HEK293 (cell line): ENCODE data around the gene CDX1.

Source experiments
- CTCF ChIA-PET: fragments of 350-600 bp; formaldehyde crosslinking; extraction: SDS; loops from one replicate; lab custom pipeline; 2021; ENCODE audit warnings: antibody characterized with exemption; lab: Yijun Ruan, JAX
- POLR2A ChIA-PET: fragments of 300-600 bp; formaldehyde crosslinking; extraction: SDS; loops from one replicate; lab custom pipeline; 2020; ENCODE audit warnings: antibody characterized with exemption, inconsistent platforms; lab: Yijun Ruan, JAX
- H3K27ac ChIP-seq: fragments of 200-500 bp; sonication (Bioruptor generic); 2 replicates; pipeline ENCODE4 v1.5.1; 2014; ENCODE audit warnings: low read depth, low read length, control low read depth, inconsistent platforms; ENCODE audit errors: extremely low read depth
- H3K36me3 ChIP-seq, 2 experiments: fragments of 200-500 bp in 1 of 2; sonication (Bioruptor generic) in 1 of 2; 1 replicate in 1 of 2; 2 replicates in 1 of 2; pipeline ENCODE4 v1.5.1; 2014 to 2017; ENCODE audit warnings: inconsistent platforms in 2 of 2, low read length in 2 of 2; ENCODE audit not compliant: control insufficient read depth in 2 of 2, insufficient read depth in 1 of 2
- H3K4me1 ChIP-seq: fragments of 200-500 bp; sonication (Bioruptor generic); 2 replicates; pipeline ENCODE4 v1.5.1; 2014; ENCODE audit warnings: mild to moderate bottlenecking, low read length, inconsistent platforms; ENCODE audit not compliant: control insufficient read depth, insufficient read depth
- H3K4me3 ChIP-seq: 2 replicates; pipeline ENCODE4 v1.5.1; 2011; ENCODE audit warnings: low read depth, mild to moderate bottlenecking, control low read depth, low read length, moderate library complexity
- H3K9me3 ChIP-seq: fragments of 200-500 bp; sonication (Bioruptor generic); 2 replicates; pipeline ENCODE4 v1.5.1; 2014; ENCODE audit warnings: low read depth, low read length, inconsistent platforms; ENCODE audit not compliant: control insufficient read depth, insufficient read depth
- BCL11A ChIP-seq: fragments of 450-650 bp; formaldehyde crosslinking; IDR thresholded peaks from 2 replicates; pipeline ENCODE4 v1.5.1; 2016; ENCODE audit warnings: low read depth, missing biosample characterization, missing genetic modification characterization
- HIC1 ChIP-seq: fragments of 450-650 bp; formaldehyde crosslinking; IDR thresholded peaks from 2 replicates; pipeline ENCODE4 v1.5.1; 2016; ENCODE audit warnings: missing biosample characterization, missing genetic modification characterization
- SP7 ChIP-seq: fragments of 450-650 bp; formaldehyde crosslinking; IDR thresholded peaks from 2 replicates; pipeline ENCODE4 v1.5.1; 2016; ENCODE audit warnings: missing biosample characterization, missing genetic modification characterization
- TCF7L2 ChIP-seq: IDR thresholded peaks from 2 replicates; pipeline ENCODE4 v1.6.1; 2011; ENCODE audit warnings: low read depth, mild to moderate bottlenecking, inconsistent platforms, low read length, moderate library complexity, borderline replicate concordance
- ZFP41 ChIP-seq: fragments of 450-650 bp; formaldehyde crosslinking; IDR thresholded peaks from 2 replicates; pipeline ENCODE4 v1.5.1; 2016; ENCODE audit warnings: missing biosample characterization, missing genetic modification characterization, borderline replicate concordance
- ZNF16 ChIP-seq: fragments of 450-650 bp; formaldehyde crosslinking; IDR thresholded peaks from 2 replicates; pipeline ENCODE4 v1.5.1; 2016; ENCODE audit warnings: low read depth, missing biosample characterization, missing genetic modification characterization
- ZNF223 ChIP-seq: fragments of 450-650 bp; formaldehyde crosslinking; IDR thresholded peaks from 2 replicates; pipeline ENCODE4 v1.5.1; 2016; ENCODE audit warnings: missing biosample characterization, missing genetic modification characterization
- ZNF391 ChIP-seq: fragments of 450-650 bp; formaldehyde crosslinking; IDR thresholded peaks from 2 replicates; pipeline ENCODE4 v1.5.1; 2016; ENCODE audit warnings: low read depth, missing biosample characterization, missing genetic modification characterization, borderline replicate concordance
- ZNF473 ChIP-seq: fragments of 450-650 bp; formaldehyde crosslinking; IDR thresholded peaks from 2 replicates; pipeline ENCODE4 v1.5.1; 2017; ENCODE audit warnings: missing biosample characterization, missing genetic modification characterization
- ZNF501 ChIP-seq: fragments of 450-650 bp; formaldehyde crosslinking; IDR thresholded peaks from 2 replicates; pipeline ENCODE4 v1.5.1; 2016; ENCODE audit warnings: missing biosample characterization, missing genetic modification characterization
- ZNF530 ChIP-seq: fragments of 450-650 bp; formaldehyde crosslinking; IDR thresholded peaks from 2 replicates; pipeline ENCODE4 v1.5.1; 2016; ENCODE audit warnings: low read depth, missing biosample characterization, missing genetic modification characterization
- ZNF558 ChIP-seq: fragments of 450-650 bp; formaldehyde crosslinking; IDR thresholded peaks from 2 replicates; pipeline ENCODE4 v1.5.1; 2016; ENCODE audit warnings: missing biosample characterization, missing genetic modification characterization
- ZNF654 ChIP-seq: fragments of 450-650 bp; formaldehyde crosslinking; IDR thresholded peaks from 2 replicates; pipeline ENCODE4 v1.5.1; 2016; ENCODE audit warnings: low read depth, missing biosample characterization, missing genetic modification characterization
- ZNF692 ChIP-seq: fragments of 450-650 bp; formaldehyde crosslinking; IDR thresholded peaks from 2 replicates; pipeline ENCODE4 v1.5.1; 2016; ENCODE audit warnings: missing biosample characterization, missing genetic modification characterization
- ZNF777 ChIP-seq: fragments of 450-650 bp; formaldehyde crosslinking; IDR thresholded peaks from 2 replicates; pipeline ENCODE4 v1.5.1; 2017; ENCODE audit warnings: missing biosample characterization, missing genetic modification characterization, borderline replicate concordance
- ZNF785 ChIP-seq: fragments of 450-650 bp; formaldehyde crosslinking; IDR thresholded peaks from 2 replicates; pipeline ENCODE4 v1.5.1; 2016; ENCODE audit warnings: missing biosample characterization, missing genetic modification characterization
- TF ChIP-seq, protein P1 (sequence below): fragments of 450-650 bp; formaldehyde crosslinking; IDR thresholded peaks from 2 replicates; pipeline ENCODE4 v1.5.1; 2016; ENCODE audit warnings: missing biosample characterization, missing genetic modification characterization, borderline replicate concordance
- TF ChIP-seq, protein P2 (sequence below): fragments of 450-650 bp; formaldehyde crosslinking; IDR thresholded peaks from 2 replicates; pipeline ENCODE4 v1.5.1; 2016; ENCODE audit warnings: missing biosample characterization, missing genetic modification characterization

The CDX1 gene

DNA sequence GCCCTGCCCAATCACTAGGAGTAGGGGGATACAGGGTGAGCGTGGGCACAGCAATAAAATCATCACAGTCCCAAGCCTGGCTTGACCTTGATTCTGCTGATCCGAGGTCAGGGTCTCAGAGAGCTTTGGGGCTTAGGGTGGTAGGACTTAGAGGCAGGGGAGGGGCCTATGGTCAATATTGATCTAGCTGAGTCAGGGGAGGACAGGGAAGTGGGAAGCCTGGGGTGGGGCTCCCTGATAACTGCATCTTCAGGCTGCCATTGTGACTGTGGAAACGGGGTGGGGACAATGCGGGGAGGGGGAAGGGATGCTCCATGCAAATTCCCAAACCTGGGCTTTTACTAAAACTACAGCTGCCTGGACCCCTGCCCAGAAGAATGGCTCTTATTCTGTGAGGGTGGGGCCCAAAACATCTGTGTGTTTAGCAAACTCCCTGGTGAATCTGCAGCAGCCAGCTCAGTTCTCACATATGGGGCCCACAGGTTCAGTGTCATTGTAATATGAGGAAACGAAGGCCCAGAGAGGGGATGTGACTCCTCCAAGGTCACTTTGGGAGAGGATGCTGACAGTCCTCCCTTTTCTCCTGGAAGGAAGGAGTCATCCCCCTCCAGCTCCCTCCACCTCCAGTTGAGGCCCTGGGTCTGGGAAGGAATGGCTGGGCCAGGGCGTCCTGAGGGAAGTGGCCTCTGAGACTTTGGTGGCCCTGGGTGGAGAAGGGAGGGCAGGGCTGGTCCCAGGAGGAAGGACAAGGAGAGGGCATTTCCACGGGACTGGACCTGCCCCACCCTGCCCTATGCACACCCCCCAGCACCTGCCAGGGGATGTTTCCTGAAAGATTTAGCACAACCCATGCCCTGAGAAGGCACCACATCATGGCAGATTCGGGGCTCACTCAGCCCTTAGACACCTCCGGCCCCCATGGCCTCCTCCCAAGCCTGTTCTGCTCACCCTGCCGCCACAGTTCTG is 49.7 kb downstream of the CDX1 start:
- CTCF ChIA-PET = interaction anchor here (0.5 to 5.5 kb wide), 9 partner anchors 10 to 391 kb away, joined by 3 to 37 read pairs (median 4); partner anchors contain the start of gene SLC26A2
- Histone ChIP-seq H3K4me1 (no peaks in the 10 kb centered on the region), H3K36me3 (no peaks in the 10 kb centered on the region), H3K9me3 (no peaks in the 10 kb centered on the region), H3K27ac (no peak overlapping the region), H3K4me3 (no peak overlapping the region)
- TF ChIP-seq ZNF785 (tag by site-specific recombination) (no peak), ZNF692 (tag by site-specific recombination) (no peak), ZNF530 (tag by site-specific recombination) (no peak), BCL11A (no peak), ZNF473 (no peak), ZNF16 (tag by site-specific recombination) (no peak)
- POLR2A ChIA-PET = no interaction called here

GRCh38 chr5:150217038-150217437 is 50.5 kb downstream of the CDX1 start:
- no peaks in the 10 kb centered on the region for H3K36me3 ChIP-seq
- no peak for TF ChIP-seq ZNF501 (tag by site-specific recombination)
- H3K4me3 ChIP-seq = no peak overlapping the region
- POLR2A ChIA-PET = no interaction called here
- H3K27ac ChIP-seq = no peak overlapping the region
- H3K4me1 ChIP-seq = no peaks in the 10 kb centered on the region
- H3K9me3 ChIP-seq = no peaks in the 10 kb centered on the region
- CTCF ChIA-PET = interaction anchor here (0.7 to 5.5 kb wide), 7 partner anchors 11 to 87 kb away, joined by 3 to 37 read pairs (median 4); no protein-coding TSS in a partner anchor

GRCh38 chr5:150217873-150218692 is 51.5 kb downstream of the CDX1 start:
- ChIA-PET POLR2A (no interaction called here), CTCF (interaction anchor here (0.6 to 5.5 kb wide), 27 partner anchors 9 to 486 kb away, joined by 3 to 37 read pairs (median 4); no protein-coding TSS in a partner anchor)
- Histone ChIP-seq H3K36me3 (no peaks in the 10 kb centered on the region), H3K27ac (no peak overlapping the region), H3K4me1 (no peaks in the 10 kb centered on the region), H3K9me3 (no peaks in the 10 kb centered on the region), H3K4me3 (no peak overlapping the region)
- TF ChIP-seq BCL11A = no peak
- TF ChIP-seq ZNF391 = no peak
- no peak for TF ChIP-seq ZFP41
- TF ChIP-seq, protein P1, sequence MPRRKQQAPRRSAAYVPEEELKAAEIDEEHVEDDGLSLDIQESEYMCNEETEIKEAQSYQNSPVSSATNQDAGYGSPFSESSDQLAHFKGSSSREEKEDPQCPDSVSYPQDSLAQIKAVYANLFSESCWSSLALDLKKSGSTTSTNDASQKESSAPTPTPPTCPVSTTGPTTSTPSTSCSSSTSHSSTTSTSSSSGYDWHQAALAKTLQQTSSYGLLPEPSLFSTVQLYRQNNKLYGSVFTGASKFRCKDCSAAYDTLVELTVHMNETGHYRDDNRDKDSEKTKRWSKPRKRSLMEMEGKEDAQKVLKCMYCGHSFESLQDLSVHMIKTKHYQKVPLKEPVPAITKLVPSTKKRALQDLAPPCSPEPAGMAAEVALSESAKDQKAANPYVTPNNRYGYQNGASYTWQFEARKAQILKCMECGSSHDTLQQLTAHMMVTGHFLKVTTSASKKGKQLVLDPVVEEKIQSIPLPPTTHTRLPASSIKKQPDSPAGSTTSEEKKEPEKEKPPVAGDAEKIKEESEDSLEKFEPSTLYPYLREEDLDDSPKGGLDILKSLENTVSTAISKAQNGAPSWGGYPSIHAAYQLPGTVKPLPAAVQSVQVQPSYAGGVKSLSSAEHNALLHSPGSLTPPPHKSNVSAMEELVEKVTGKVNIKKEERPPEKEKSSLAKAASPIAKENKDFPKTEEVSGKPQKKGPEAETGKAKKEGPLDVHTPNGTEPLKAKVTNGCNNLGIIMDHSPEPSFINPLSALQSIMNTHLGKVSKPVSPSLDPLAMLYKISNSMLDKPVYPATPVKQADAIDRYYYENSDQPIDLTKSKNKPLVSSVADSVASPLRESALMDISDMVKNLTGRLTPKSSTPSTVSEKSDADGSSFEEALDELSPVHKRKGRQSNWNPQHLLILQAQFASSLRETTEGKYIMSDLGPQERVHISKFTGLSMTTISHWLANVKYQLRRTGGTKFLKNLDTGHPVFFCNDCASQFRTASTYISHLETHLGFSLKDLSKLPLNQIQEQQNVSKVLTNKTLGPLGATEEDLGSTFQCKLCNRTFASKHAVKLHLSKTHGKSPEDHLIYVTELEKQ = no peak
- TF ChIP-seq SP7 = 0 out of 2 replicates have a peak, but pooled peaks have one; percentile 21
- TF ChIP-seq ZNF777 (tag by site-specific recombination) = no peak
- TF ChIP-seq ZNF223 (tag by site-specific recombination) = no peak
- TF ChIP-seq ZNF558 (tag by site-specific recombination) = no peak
- TF ChIP-seq ZNF654 (tag by site-specific recombination) = peak; percentile 94
- TF ChIP-seq, protein P2, sequence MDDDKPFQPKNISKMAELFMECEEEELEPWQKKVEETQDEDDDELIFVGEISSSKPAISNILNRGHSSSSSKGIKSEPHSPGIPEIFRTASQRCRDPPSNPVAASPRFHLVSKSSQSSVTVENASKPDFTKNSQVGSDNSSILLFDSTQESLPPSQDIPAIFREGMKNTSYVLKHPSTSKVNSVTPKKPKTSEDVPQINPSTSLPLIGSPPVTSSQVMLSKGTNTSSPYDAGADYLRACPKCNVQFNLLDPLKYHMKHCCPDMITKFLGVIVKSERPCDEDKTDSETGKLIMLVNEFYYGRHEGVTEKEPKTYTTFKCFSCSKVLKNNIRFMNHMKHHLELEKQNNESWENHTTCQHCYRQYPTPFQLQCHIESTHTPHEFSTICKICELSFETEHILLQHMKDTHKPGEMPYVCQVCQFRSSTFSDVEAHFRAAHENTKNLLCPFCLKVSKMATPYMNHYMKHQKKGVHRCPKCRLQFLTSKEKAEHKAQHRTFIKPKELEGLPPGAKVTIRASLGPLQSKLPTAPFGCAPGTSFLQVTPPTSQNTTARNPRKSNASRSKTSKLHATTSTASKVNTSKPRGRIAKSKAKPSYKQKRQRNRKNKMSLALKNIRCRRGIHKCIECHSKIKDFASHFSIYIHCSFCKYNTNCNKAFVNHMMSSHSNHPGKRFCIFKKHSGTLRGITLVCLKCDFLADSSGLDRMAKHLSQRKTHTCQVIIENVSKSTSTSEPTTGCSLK (tag by site-specific recombination) = no peak
- no peak for TF ChIP-seq HIC1
- no peak for TF ChIP-seq TCF7L2
